Stimulated activated CD4-positive, alpha-beta T cell treated with anti-CD3 and anti-CD28 coated beads, Interleukin-1b, Interleukin-23, amount 100 ng/mL, for 48 hours (primary cell): Measurements from ENCODE around the gene PTP4A2.

Experiments used
- DNase-seq: peaks from one replicate; pipeline ENCODE4 v3.0.0-alpha.2; 2020

Gene PTP4A2

GRCh38 chr1:31883357-31883942 lies 54.7 kb downstream of the PTP4A2 start:
- no peak for DNase-seq

DNA sequence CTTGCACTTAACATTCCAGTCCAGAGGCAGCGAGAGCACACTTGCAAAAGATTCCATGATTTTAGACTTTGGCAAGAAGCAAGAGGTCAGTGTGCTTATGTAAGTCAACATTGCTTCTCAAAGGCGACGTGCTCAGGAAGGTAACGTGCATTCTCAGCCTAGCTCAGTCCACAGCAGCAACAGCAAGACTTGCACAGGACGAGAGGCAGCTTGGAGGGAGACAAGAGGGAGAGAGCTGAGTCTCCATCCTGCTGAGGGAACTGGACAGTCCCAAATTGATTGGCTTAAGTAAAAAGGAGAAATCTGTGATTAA lies 56.5 kb downstream of the PTP4A2 start:
- no peak for DNase-seq

DNA sequence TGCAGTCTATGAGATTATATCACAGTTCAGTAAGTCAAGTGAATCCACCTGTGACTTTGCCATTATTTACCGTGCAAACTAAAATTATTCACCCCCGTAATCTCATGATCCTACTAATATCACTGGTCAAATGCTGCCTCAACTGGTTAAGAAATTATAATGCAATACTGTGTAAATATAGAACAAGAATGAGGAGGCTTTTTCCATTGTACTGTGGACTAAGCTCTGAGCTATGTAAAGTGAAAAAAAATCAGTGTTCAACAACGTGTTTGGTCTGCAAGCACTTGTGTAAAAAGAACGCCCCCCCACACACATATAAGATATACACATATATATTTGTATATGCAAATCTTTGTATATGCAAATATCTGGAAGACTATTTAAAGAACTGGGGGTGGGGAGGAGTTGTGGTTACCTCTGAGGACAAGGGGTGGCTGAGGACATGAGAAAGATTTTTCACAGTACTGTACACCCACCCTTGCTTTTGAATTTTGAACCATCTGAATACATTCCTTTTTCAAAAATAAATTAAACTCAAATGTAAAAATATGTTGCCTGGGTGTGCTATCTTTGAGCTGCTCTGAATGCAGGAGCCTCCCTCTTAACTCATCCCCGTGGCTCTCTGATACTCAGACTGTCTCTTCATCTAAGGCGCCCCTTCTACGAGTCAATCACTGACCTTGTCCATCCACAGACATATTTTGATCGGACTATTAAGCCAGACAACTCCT lies 57.0 kb downstream of the PTP4A2 start:
- DNase-seq, result no peak

DNA sequence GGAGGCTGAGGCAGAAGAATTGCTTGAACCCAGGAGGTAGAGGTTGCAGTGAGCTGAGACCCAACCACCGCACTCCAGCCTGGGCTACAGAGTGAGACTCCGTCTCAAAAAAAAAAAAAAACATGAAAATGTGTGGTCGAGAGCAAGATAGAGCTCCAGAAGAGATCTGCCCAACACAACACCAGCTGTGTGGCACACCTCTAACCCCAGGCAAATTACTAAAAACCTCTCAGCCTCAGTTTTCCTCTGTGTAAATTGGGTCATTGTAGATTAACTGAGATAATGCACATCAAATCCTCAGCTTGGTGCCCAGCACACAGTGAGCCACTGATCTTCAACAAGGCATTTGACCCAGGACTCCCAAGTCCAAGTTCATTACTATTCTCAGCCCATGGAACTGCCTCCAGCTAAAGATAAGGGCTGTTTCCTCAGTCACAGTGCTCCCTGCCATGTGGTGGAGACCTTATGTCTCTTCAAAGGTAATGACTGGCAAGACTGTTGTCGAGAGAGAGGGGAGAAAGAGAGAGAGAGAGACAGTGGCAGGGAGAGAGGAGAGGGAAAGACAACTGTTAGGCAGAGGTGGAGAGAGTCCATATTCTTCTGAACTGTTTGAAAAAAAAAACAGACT lies 58.1 kb downstream of the PTP4A2 start:
- no peak for DNase-seq

GRCh38 chr1:31878058-31878457 lies 60.1 kb downstream of the PTP4A2 start:
- DNase-seq, result no peak

GRCh38 chr1:31877544-31877943 lies 60.6 kb downstream of the PTP4A2 start:
- no peak for DNase-seq

GRCh38 chr1:31875636-31876236 lies 62.4 kb downstream of the PTP4A2 start:
- no peak for DNase-seq

- DNase-seq, result no peak
Measured at GRCh38 chr1:31874942-31875341, 63.2 kb downstream of the PTP4A2 start.

DNA sequence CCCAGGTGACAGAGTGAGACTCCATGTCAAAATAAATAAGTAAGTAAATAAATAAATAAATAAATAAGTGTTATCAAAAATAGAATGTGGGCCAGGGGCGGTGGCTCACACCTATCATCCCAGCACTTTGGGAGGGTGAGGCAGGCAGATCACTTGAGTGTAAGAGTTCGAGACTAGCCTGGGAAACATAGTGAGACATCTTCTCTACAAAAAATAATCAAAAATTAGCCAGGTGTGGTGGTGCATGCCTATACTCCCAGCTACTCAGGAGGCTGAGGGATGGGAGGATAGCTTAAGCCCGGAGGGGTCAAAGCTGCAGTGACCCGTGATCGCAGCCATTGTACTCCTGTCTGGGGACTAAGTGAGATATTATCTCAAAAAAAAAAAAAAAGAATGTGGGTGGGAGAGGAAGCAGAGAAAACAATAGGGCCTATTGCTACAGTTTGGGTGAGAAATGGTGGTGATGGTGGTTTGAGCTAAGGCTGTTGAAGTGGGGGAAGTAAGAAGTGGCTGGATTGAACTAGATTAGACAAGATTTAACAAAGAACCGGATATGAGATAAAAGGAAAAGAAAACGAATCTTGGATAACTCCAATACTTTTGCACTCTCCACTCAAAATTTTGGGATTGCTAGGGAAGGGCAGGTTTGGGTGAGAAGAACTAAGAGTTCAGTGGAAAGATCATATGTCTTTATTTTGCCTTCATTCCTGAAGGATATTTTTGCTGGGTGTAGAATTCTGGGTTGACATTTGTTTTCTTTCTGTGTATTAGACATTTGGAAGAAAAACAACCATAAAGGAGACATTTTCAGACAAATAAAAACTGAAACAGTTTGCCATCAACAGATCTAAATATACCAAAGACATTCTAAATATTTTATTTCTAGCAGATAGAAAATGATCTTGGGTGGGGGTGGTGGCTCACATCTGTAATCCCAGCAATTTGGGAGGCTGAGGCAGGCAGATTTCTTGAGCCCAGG lies 65.2 kb downstream of the PTP4A2 start:
- DNase-seq, result no peak

DNA sequence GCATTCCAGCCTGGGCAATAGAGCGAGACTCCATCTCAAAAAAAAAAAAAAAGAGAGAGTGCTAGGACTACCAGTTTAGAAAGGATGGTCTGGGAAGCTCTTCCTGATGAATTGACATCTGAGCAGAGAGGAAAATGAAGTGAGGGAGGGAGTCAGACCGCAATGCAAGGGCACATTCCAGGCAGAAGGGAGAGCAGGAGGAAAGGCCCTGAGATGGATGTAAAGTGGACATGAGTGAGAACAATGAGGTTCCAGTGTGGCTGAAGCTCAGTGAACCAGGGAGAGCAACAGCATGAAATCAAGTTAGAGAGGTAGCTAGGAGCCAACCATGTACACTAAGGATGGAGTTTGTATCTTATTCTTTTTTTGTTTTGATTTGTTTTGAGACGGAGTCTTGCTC lies 66.5 kb downstream of the PTP4A2 start:
- DNase-seq, result no peak

- DNase-seq, result no peak
Measured at GRCh38 chr1:31870086-31870736, 68.0 kb downstream of the PTP4A2 start.

- DNase-seq, result no peak
Measured at GRCh38 chr1:31869449-31869848, 68.7 kb downstream of the PTP4A2 start.

DNA sequence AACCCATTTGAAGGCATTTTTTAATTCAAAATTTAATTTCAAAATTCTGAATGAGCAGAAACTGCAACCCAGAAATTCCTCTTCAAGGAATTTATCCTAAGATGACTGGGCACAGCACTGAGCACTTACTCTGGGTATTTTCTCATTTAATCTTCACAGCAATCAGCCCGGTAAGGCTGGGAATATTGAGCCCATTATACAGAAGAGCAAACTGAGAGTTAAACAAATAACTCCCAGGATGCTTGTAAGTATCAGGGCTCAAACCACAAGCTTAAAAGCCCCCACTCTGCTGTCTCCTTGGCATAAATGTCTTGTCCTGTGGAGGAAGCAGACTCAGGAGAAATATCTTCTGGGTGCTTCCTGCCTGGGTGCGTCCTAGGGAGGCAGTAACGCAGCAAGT lies 69.3 kb downstream of the PTP4A2 start:
- DNase-seq, result no peak

DNA sequence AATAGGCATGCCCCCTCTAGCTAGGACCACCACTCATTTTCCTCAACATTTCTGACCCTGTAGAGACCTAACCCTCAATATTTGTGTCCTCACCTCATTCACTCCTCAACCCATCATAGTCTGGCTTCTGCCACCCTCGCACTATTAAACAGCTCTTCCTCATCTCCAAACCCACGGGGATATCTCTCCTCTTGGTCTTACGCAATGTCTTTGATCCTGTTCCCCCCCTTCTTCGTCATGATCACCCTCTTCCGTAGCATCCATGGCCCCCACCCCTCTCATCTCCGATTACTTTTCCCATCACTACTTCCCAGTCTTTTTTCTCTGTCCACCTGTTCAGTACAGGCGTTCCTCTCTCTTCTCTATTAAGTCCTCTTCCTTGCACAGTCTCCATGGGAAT lies 70.6 kb downstream of the PTP4A2 start:
- DNase-seq, result no peak

- DNase-seq, result no peak
Measured at GRCh38 chr1:31866450-31867032, 71.6 kb downstream of the PTP4A2 start.

DNA sequence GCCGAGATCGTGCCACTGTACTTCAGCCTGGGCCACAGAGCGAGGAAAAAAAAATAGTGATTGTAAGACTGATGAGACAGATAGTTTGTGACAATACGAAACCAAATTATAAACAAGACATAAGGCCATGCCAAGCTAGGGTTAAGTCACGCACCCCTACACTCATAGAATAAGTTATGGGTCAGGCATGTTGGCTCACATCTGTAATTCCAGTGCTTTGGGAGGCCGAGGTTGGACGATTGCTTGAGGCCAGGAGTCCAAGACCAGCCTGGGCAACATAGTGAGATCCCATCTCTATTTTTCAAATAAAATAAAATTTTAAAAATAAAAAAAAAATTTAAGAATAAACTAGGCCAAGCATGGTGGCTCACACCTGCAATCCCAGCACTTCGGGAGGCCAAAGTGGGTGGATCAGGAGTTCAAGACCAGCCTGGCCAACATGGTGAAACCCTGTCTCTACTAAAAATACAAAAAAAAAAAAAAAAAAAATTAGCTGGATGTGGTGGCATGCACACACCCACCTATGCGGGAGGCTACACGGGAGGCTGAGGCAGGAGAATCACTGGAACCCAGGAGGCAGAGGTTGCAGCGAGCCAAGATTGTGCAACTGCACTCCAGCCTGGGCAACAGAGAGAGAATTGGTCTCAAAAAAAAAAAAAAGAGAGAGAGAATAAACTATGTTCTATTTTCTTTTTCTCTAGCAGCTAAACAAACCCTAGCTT lies 72.3 kb downstream of the PTP4A2 start:
- DNase-seq, result no peak

- DNase-seq, result no peak
Measured at GRCh38 chr1:31862071-31862470, 76.1 kb downstream of the PTP4A2 start.

GRCh38 chr1:31861346-31861745 lies 76.8 kb downstream of the PTP4A2 start:
- no peak for DNase-seq

GRCh38 chr1:31860581-31860980 lies 77.6 kb downstream of the PTP4A2 start:
- DNase-seq, result no peak

DNA sequence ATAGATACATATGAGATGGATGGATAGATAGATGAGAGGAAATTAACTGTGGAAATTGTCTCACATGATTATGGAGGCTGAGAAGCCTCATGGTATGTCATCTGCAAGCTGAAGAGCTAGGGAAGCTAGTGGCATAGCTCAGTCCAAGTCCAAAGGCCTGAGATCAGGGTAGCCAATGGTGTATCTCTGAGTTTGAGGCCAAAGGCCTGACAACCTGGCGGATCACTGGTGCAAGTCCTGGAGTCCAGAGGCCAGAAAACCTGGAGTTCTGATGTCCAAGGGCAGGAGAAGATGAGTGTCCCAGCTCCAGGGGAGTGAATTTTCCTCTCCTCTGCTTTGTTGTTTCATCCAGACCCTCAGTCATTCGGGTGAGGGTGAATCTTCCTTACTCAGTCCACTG lies 78.4 kb downstream of the PTP4A2 start:
- DNase-seq, result no peak

GRCh38 chr1:31859044-31859443 lies 79.1 kb downstream of the PTP4A2 start:
- no peak for DNase-seq
